HUDEP-2 (cell line): ENCODE data around the gene KCTD7.
"Not testable (repeated sequence)": the region's sequence is repeated elsewhere in the genome, so short reads cannot be mapped to it uniquely, and the experiment has no call there.

Experiments used
- DNase-seq, 76 experiments: peaks; one replicate each; lab custom pipeline; 2025; ENCODE audit not compliant: unreplicated experiment in 76 of 76; lab: John Stamatoyannopoulos, UW

Gene KCTD7

GRCh38 chr7:66628361-66629221 is at the start of gene KCTD7:
Gene KCTD7, plus strand, starts transcription at chr7:66628881. Its CDS starts 184 bp downstream, at chr7:66629065.
- DNase-seq, result peak; percentile 56 to 99 (median 96)

- not testable (repeated sequence) for DNase-seq
These were observed 48.3 kb upstream of the KCTD7 start for GRCh38 chr7:66580380-66580779.

- DNase-seq, result not testable (repeated sequence)
These were observed 45.7 kb upstream of the KCTD7 start for GRCh38 chr7:66582816-66583489.

GRCh38 chr7:66583490-66584110 is 45.1 kb upstream of the KCTD7 start:
- DNase-seq, result no peak

- peak in 4 of 76 experiments; percentile 5 to 27 (median 18) for DNase-seq
These were observed 42.5 kb upstream of the KCTD7 start for GRCh38 chr7:66586181-66586580.

- DNase-seq, result not testable (repeated sequence)
These were observed 40.5 kb upstream of the KCTD7 start for GRCh38 chr7:66588226-66588625.

- not testable (repeated sequence) for DNase-seq
These were observed 39.7 kb upstream of the KCTD7 start for GRCh38 chr7:66588856-66589570.

GRCh38 chr7:66590302-66591057 is 38.2 kb upstream of the KCTD7 start:
- not testable (repeated sequence) for DNase-seq

GRCh38 chr7:66591058-66591798 is 37.5 kb upstream of the KCTD7 start:
- peak in 1 of 76 experiments; percentile 6 for DNase-seq

GRCh38 chr7:66591799-66592596 is 36.7 kb upstream of the KCTD7 start:
- peak in 75 of 76 experiments; percentile 16 to 92 (median 77) for DNase-seq

- not testable (repeated sequence) for DNase-seq
These were observed 36.0 kb upstream of the KCTD7 start for GRCh38 chr7:66592597-66593146.

- DNase-seq, result not testable (repeated sequence)
These were observed 34.6 kb upstream of the KCTD7 start for GRCh38 chr7:66594082-66594481.

- no peak for DNase-seq
These were observed 31.2 kb upstream of the KCTD7 start for GRCh38 chr7:66597461-66597860.

- DNase-seq, result no peak
These were observed 26.5 kb upstream of the KCTD7 start for GRCh38 chr7:66602159-66602558.

- no peak for DNase-seq
These were observed 24.5 kb upstream of the KCTD7 start for GRCh38 chr7:66604198-66604597.

GRCh38 chr7:66606540-66607291 is 22.0 kb upstream of the KCTD7 start:
- DNase-seq, result not testable (repeated sequence)

GRCh38 chr7:66609176-66609575 is 19.5 kb upstream of the KCTD7 start:
- DNase-seq, result no peak
